HG03108 (cell line): ENCODE results near the gene MYDGF.

ENCODE experiments used
- ATAC-seq: cut with Tn5 transposase; IDR thresholded peaks from one replicate; pipeline ENCODE4 v1.9.1; 2021; ENCODE audit warnings: moderate library complexity; ENCODE audit not compliant: unreplicated experiment

Gene MYDGF

DNA sequence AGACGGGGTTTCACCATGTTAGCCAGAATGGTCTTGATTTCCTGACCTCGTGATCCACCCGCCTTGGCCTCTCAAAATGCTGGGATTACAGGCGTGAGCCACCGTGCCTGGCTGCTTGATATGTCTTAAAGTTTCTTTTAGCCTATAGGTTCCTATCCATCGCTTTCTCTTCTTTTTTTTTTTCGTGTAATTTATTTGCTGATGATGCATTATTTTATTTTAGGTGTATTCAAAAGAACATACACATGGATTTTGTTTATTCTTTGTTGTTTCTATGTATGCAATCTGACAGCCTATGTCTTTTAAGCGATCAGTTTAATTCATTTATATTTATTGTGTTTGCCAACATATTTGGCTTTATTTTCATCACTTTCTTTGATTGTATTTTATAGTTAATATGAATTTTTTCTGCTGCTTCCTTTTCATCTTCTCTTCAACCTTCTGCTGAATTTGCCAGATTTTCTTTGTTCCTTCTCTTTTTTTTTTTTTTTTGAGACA, 56.8 kb downstream of the MYDGF start:
- no peak for ATAC-seq

DNA sequence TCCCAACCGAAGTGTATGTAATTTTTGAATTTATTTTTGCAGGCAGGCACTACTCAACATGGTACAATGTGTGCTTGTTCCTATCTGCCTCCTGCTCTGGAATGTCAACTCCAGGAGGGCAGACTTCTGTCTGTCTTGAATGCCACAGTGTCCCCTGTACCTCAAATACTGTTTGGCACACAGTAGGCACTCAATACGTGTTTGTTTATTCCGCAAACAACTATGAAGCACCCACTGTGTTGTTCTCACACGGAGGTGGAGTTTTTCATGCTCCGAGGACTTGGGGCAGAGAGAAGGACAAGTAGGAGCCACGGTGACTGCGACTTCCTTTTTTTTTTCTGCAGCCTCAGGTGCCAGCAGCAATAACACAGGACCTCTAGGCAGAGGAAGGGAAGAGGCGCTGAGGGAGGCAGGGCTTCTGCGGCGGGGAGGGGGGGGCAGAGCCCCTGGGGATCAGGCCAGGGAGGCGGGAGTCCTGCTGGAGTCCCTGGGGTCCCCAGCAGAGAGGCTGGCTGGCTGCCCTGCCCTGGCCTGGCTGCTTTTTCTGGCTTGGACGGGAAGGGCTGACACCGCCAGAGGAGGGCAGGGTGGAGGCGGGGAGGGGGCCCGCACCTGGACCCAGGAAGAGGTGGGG, 60.1 kb downstream of the MYDGF start:
- no peak for ATAC-seq
